SK-N-SH (cell line): Measurements from ENCODE around the gene INTS11. TPM values are rescaled to one million over a fixed set of nuclear protein-coding genes. Genes with fewer than 3 reads are reported as not detected.

ENCODE experiments used
- CTCF ChIA-PET: fragments of 300-600, 350-600 bp; formaldehyde crosslinking; extraction: SDS; loops from one replicate; lab custom pipeline; 2021; lab: Yijun Ruan, JAX
- POLR2A ChIA-PET: fragments of 350-600 bp; sonication (Branson Sonifier 250); formaldehyde crosslinking; extraction: SDS; loops from one replicate; lab custom pipeline; 2020; ENCODE audit warnings: antibody characterized with exemption, inconsistent platforms; lab: Yijun Ruan, JAX
- DNase-seq: peaks from one replicate; pipeline ENCODE4 v3.0.0; 2012
- H2AFZ ChIP-seq: fragments of 200-600 bp; sonication (generic); 2 replicates; pipeline ENCODE4 v1.8.1; 2016; ENCODE audit warnings: antibody characterized with exemption, mild to moderate bottlenecking, low read depth
- H3F3A ChIP-seq: fragments of 200-600 bp; sonication (generic); replicated peaks from 2 replicates; pipeline ENCODE3; 2016; ENCODE audit warnings: antibody characterized with exemption, mild to moderate bottlenecking; ENCODE audit not compliant: insufficient read depth
- H3K27ac ChIP-seq, 2 experiments: fragments of 200-500 bp in 1 of 2; fragments of 200-600 bp in 1 of 2; sonication (Bioruptor generic) in 1 of 2; sonication (generic), shearing (Covaris generic) in 1 of 2; 2 replicates each; pipeline versions ENCODE4 v1.5.1 to v1.6.1; 2014 to 2016; ENCODE audit warnings: low read depth in 2 of 2, inconsistent platforms in 1 of 2, low read length in 1 of 2, mild to moderate bottlenecking in 1 of 2, mixed read lengths in 1 of 2
- H3K27me3 ChIP-seq: fragments of 200-600 bp; sonication (generic), shearing (Covaris generic); 2 replicates; pipeline ENCODE4 v1.6.1; 2016; ENCODE audit warnings: mixed run types; ENCODE audit not compliant: insufficient read depth
- H3K36me3 ChIP-seq, 2 experiments: fragments of 200-500 bp in 1 of 2; fragments of 200-600 bp in 1 of 2; sonication (Bioruptor generic) in 1 of 2; sonication (generic) in 1 of 2; replicated peaks in 1 of 2; 2 replicates each; pipeline versions ENCODE3 to v1.5.1; 2014 to 2016; ENCODE audit warnings: low read length in 1 of 2, mild to moderate bottlenecking in 1 of 2; ENCODE audit not compliant: insufficient read depth in 2 of 2, control insufficient read depth in 1 of 2
- H3K4me1 ChIP-seq, 2 experiments: fragments of 200-500 bp in 1 of 2; fragments of 200-600 bp in 1 of 2; sonication (Bioruptor generic) in 1 of 2; sonication (generic), shearing (Covaris generic) in 1 of 2; 2 replicates each; pipeline versions ENCODE4 v1.5.1 to v1.6.1; 2014 to 2016; ENCODE audit warnings: low read depth in 1 of 2, low read length in 1 of 2, mixed run types in 1 of 2; ENCODE audit not compliant: insufficient read depth in 2 of 2, control insufficient read depth in 1 of 2
- H3K4me2 ChIP-seq: fragments of 200-600 bp; sonication (generic), shearing (Covaris generic); 2 replicates; pipeline ENCODE4 v1.6.1; 2017; ENCODE audit warnings: mixed run types
- H3K4me3 ChIP-seq, 2 experiments: fragments of 200-500 bp in 1 of 2; fragments of 200-600 bp in 1 of 2; sonication (Bioruptor generic) in 1 of 2; sonication (generic), shearing (Covaris generic) in 1 of 2; 2 replicates each; pipeline versions ENCODE4 v1.5.1 to v1.8.1; 2014 to 2016; ENCODE audit warnings: low read depth in 2 of 2, inconsistent platforms in 1 of 2, low read length in 1 of 2, mild to moderate bottlenecking in 1 of 2, mixed read lengths in 1 of 2, moderate library complexity in 1 of 2
- H3K79me2 ChIP-seq: fragments of 200-600 bp; sonication (generic); 2 replicates; pipeline ENCODE4 v1.8.1; 2017; ENCODE audit warnings: mild to moderate bottlenecking; ENCODE audit not compliant: insufficient read depth
- H3K9ac ChIP-seq: fragments of 200-600 bp; sonication (generic); 2 replicates; pipeline ENCODE4 v1.6.1; 2017; ENCODE audit warnings: mixed run types
- H3K9me2 ChIP-seq: fragments of 200-600 bp; sonication (generic); 2 replicates; pipeline ENCODE4 v1.6.1; 2017; ENCODE audit warnings: mixed run types
- H3K9me3 ChIP-seq: fragments of 200-600 bp; sonication (generic); 2 replicates; pipeline ENCODE4 v1.6.1; 2017; ENCODE audit warnings: mixed run types, mild to moderate bottlenecking, moderate library complexity
- H4K20me1 ChIP-seq: fragments of 200-600 bp; sonication (generic); 2 replicates; pipeline ENCODE4 v1.6.1; 2017; ENCODE audit warnings: mild to moderate bottlenecking, mixed run types; ENCODE audit not compliant: insufficient read depth
- CHD2 ChIP-seq: fragments of 150-350 bp; IDR thresholded peaks from 2 replicates; pipeline ENCODE4 v1.6.1; 2018; ENCODE audit warnings: low read length; ENCODE audit not compliant: partially characterized antibody
- ELF1 ChIP-seq: IDR thresholded peaks from 2 replicates; pipeline ENCODE4 v1.4.0; 2012
- EZH2phosphoT487 ChIP-seq: fragments of 200-600 bp; sonication (generic); IDR thresholded peaks from 2 replicates; pipeline ENCODE4 v1.6.1; 2017; ENCODE audit warnings: low read depth, mixed run types, mild to moderate bottlenecking, antibody characterized with exemption, moderate library complexity, borderline replicate concordance
- FOSL2 ChIP-seq: IDR thresholded peaks from 2 replicates; pipeline ENCODE4 v1.4.0; 2012; ENCODE audit warnings: low read depth, mild to moderate bottlenecking, moderate library complexity, borderline replicate concordance
- FOXJ3 ChIP-seq: sonication (generic); formaldehyde crosslinking; IDR thresholded peaks from 2 replicates; pipeline ENCODE4 v1.5.1; 2020; ENCODE audit warnings: mild to moderate bottlenecking, missing genetic modification reagents
- FOXM1 ChIP-seq: IDR thresholded peaks from 2 replicates; pipeline ENCODE4 v1.4.0; 2012; ENCODE audit warnings: low read depth, mild to moderate bottlenecking
- GATA2 ChIP-seq: sonication (generic); formaldehyde crosslinking; IDR thresholded peaks from 2 replicates; pipeline ENCODE4 v1.5.0; 2020; ENCODE audit warnings: mild to moderate bottlenecking, missing genetic modification reagents
- JUND ChIP-seq: IDR thresholded peaks from 2 replicates; pipeline ENCODE4 v1.4.0; 2012
- MEF2A ChIP-seq: IDR thresholded peaks from 2 replicates; pipeline ENCODE4 v1.4.0; 2012; ENCODE audit warnings: low read depth, borderline replicate concordance
- MXI1 ChIP-seq: IDR thresholded peaks from 2 replicates; pipeline ENCODE4 v1.6.1; 2012; ENCODE audit warnings: mild to moderate bottlenecking, low read depth, low read length, improper control_type of control experiment
- NRF1 ChIP-seq: IDR thresholded peaks from 2 replicates; pipeline ENCODE4 v1.6.1; 2012; ENCODE audit warnings: low read depth, mild to moderate bottlenecking, low read length
- RCOR1 ChIP-seq: fragments of 150-350 bp; IDR thresholded peaks from 2 replicates; pipeline ENCODE4 v1.6.1; 2017; ENCODE audit warnings: antibody characterized with exemption, low read length
- RFX5 ChIP-seq: IDR thresholded peaks from 2 replicates; pipeline ENCODE4 v1.6.1; 2012; ENCODE audit warnings: mild to moderate bottlenecking, improper control_type of control experiment, low read length
- RXRA ChIP-seq: IDR thresholded peaks from 2 replicates; pipeline ENCODE4 v1.4.0; 2012; ENCODE audit warnings: low read depth, mild to moderate bottlenecking, borderline replicate concordance
- SIN3A ChIP-seq: IDR thresholded peaks from 2 replicates; pipeline ENCODE4 v1.6.1; 2012; ENCODE audit warnings: low read depth, mild to moderate bottlenecking, low read length, moderate library complexity, borderline replicate concordance
- TAF1 ChIP-seq: IDR thresholded peaks from 2 replicates; pipeline ENCODE4 v1.6.1; 2012; ENCODE audit warnings: low read depth, mild to moderate bottlenecking, low read length, moderate library complexity, borderline replicate concordance
- YY1 ChIP-seq: IDR thresholded peaks from 2 replicates; pipeline ENCODE4 v1.4.0; 2012; ENCODE audit warnings: low read depth, mild to moderate bottlenecking
- WGBS: methylation state at CpG from one replicate; pipeline ENCODE4 v1.1.6; 2017; ENCODE audit warnings: low lambda C conversion rate; 5-methylcytosine and 5-hydroxymethylcytosine counted together
- polyA plus RNA-seq, 3 experiments: library from polyadenylated mRNA; depleted of rRNA; stranded (reverse); fragments of >200 nt; gene quantifications; 2 replicates each; pipeline ENCODE4 v1.2.3, GENCODE V29; 2012
- TF ChIP-seq, protein P1 (sequence below): IDR thresholded peaks from 2 replicates; pipeline ENCODE4 v1.4.0; 2012; ENCODE audit warnings: low read depth, borderline replicate concordance
- TF ChIP-seq, protein P2 (sequence below): fragments of 150-350 bp; IDR thresholded peaks from 2 replicates; pipeline ENCODE4 v1.6.1; 2016; ENCODE audit warnings: mild to moderate bottlenecking, low read depth, low read length
- TF ChIP-seq, protein P3 (sequence below): fragments of 150-350 bp; IDR thresholded peaks from 2 replicates; pipeline ENCODE4 v1.6.1; 2017; ENCODE audit warnings: antibody characterized with exemption, low read length, low read depth, borderline replicate concordance
- TF ChIP-seq, protein P4 (sequence below): IDR thresholded peaks from 2 replicates; pipeline ENCODE4 v1.4.0; 2012; ENCODE audit warnings: low read depth

Gene INTS11
- polyA plus RNA-seq, 1 of the 3 experiments (the other 2 are of a cell fraction), result 137 TPM

DNA sequence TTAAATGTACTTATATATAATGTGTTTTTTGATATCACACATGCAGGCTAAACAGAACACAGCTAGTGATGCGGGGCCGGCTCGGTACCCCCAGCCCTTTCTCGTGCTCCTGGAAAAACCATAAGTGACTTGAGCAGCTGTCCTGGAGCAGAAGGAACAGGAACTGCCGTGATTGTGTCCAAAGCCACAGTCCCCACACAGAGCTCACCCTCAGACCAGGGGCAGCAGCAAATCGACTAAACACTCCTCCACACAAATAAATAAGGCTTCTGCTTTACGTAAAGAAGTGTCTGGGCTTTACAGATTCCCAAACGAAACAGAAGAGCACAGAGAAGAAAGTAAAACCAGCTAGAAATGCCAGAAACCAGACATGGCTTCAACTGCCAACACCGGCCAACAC lies 60.4 kb downstream of the INTS11 start:
- Histone ChIP-seq H3K27ac (peak overlapping the region in 1 of 2 experiments; percentile 73; a peak in 2 of 4 replicates), H2AFZ (no peak overlapping the region), H3K4me3 (no peak overlapping the region), H3K4me1 (peaks cover 0 to 4% of the 10 kb centered on the region in 2 experiments; a peak in 2 of 4 replicates), H3K9me2 (no peaks in the 10 kb centered on the region), H3K79me2 (peaks cover 66% of the 10 kb centered on the region), H3K27me3 (no peaks in the 10 kb centered on the region), H4K20me1 (peaks cover 58% of the 10 kb centered on the region), H3K9ac (no peak overlapping the region), H3K9me3 (no peaks in the 10 kb centered on the region), H3K4me2 (no peak overlapping the region), H3K36me3 (peaks cover 19 to 57% of the 10 kb centered on the region in 2 experiments), H3F3A (peaks cover 17% of the 10 kb centered on the region)
- DNase-seq, result no peak
- ChIA-PET CTCF (interaction anchor here (1.2 to 2.0 kb wide), 2 partner anchors 27 to 141 kb away, joined by 7 to 8 read pairs; no protein-coding TSS in a partner anchor), POLR2A (interaction anchor here (0.6 to 1.4 kb wide), 2 partner anchors 10 to 166 kb away, joined by 3 read pairs; partner anchors contain the start of gene UBE2J2)
- 83% methylated on average over 9 of the region's 9 CpGs for WGBS
- TF ChIP-seq, protein P1, sequence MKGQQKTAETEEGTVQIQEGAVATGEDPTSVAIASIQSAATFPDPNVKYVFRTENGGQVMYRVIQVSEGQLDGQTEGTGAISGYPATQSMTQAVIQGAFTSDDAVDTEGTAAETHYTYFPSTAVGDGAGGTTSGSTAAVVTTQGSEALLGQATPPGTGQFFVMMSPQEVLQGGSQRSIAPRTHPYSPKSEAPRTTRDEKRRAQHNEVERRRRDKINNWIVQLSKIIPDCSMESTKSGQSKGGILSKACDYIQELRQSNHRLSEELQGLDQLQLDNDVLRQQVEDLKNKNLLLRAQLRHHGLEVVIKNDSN, result no peak
- TF ChIP-seq SIN3A (no peak), TAF1 (no peak), RFX5 (no peak), RCOR1 (no peak), RXRA (no peak), YY1 (no peak)
- TF ChIP-seq, protein P2, sequence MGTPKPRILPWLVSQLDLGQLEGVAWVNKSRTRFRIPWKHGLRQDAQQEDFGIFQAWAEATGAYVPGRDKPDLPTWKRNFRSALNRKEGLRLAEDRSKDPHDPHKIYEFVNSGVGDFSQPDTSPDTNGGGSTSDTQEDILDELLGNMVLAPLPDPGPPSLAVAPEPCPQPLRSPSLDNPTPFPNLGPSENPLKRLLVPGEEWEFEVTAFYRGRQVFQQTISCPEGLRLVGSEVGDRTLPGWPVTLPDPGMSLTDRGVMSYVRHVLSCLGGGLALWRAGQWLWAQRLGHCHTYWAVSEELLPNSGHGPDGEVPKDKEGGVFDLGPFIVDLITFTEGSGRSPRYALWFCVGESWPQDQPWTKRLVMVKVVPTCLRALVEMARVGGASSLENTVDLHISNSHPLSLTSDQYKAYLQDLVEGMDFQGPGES, result no peak

DNA sequence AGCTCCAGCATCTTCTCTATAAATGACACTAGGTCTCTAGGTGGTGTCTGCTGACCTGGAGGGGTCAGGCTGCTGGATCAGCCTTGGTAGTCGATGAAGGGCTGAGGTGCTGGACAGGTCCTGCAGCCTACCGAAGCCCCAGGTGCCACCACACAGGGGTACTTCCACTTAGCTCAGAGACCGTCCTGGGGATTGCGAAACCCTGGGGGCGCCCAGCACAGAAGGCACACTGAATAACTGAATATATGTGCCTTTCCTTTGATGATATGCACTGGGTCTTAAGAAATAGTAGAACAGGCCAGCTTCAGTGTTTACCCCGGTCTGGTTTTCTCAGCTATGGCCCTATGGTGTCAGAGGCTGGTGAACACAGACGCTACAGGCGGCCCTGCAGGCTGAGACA lies 61.7 kb downstream of the INTS11 start:
- Histone ChIP-seq H3K4me1 (peaks cover 0 to 4% of the 10 kb centered on the region in 2 experiments; a peak in 2 of 4 replicates), H3K27me3 (no peaks in the 10 kb centered on the region), H3K9me3 (no peaks in the 10 kb centered on the region), H4K20me1 (peaks cover 53% of the 10 kb centered on the region), H3K4me3 (no peak overlapping the region), H3K27ac (no peak overlapping the region), H3K79me2 (peaks cover 54% of the 10 kb centered on the region), H3F3A (peaks cover 17% of the 10 kb centered on the region), H2AFZ (no peak overlapping the region), H3K36me3 (peaks cover 19 to 58% of the 10 kb centered on the region in 2 experiments), H3K9ac (no peak overlapping the region), H3K4me2 (no peak overlapping the region), H3K9me2 (no peaks in the 10 kb centered on the region)
- ChIA-PET CTCF (interaction anchor here (0.6 to 1.0 kb wide), 2 partner anchors 12 to 339 kb away, joined by 4 read pairs; no protein-coding TSS in a partner anchor), POLR2A (interaction anchor here (0.7 kb wide), 1 partner anchor 142 kb away, joined by 3 read pairs; no protein-coding TSS in a partner anchor)
- WGBS, result 100% methylated on average over 3 of the region's 8 CpGs
- DNase-seq, result no peak
- TF ChIP-seq MXI1, result no peak
- TF ChIP-seq, protein P3, sequence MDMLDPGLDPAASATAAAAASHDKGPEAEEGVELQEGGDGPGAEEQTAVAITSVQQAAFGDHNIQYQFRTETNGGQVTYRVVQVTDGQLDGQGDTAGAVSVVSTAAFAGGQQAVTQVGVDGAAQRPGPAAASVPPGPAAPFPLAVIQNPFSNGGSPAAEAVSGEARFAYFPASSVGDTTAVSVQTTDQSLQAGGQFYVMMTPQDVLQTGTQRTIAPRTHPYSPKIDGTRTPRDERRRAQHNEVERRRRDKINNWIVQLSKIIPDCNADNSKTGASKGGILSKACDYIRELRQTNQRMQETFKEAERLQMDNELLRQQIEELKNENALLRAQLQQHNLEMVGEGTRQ, result no peak
- no peak for TF ChIP-seq MEF2A
- TF ChIP-seq, protein P1, result no peak
- TF ChIP-seq, protein P4, sequence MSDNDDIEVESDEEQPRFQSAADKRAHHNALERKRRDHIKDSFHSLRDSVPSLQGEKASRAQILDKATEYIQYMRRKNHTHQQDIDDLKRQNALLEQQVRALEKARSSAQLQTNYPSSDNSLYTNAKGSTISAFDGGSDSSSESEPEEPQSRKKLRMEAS, result no peak
- TF ChIP-seq CHD2, result no peak
- TF ChIP-seq TAF1, result no peak
- TF ChIP-seq GATA2 (CRISPR knock-in tag), result no peak
- no peak for TF ChIP-seq FOSL2
- no peak for TF ChIP-seq FOXJ3 (CRISPR knock-in tag)
- TF ChIP-seq YY1, result no peak
- no peak for TF ChIP-seq SIN3A
- TF ChIP-seq FOXM1, result no peak
- no peak for TF ChIP-seq RXRA
- no peak for TF ChIP-seq JUND
- no peak for TF ChIP-seq NRF1
- TF ChIP-seq EZH2phosphoT487, result no peak
- TF ChIP-seq ELF1, result no peak
